ENCODE measurements around the gene LMOD3. TPM values are rescaled to one million over a fixed set of nuclear protein-coding genes. Genes with fewer than 3 reads are reported as not detected.

The LMOD3 gene
- total and polyA plus RNA-seq, 2 of the 8 experiments (the other 6 are each of a cell fraction or from before 2014, with no cell fraction given): not detected

- H2BK15ac ChIP-seq (ENCODE audit: low read length): no peak overlapping the region
- no peak overlapping the region for H2AFZ ChIP-seq (ENCODE audit: low read length)
- no peak overlapping the region for H3K23ac ChIP-seq (ENCODE audit: insufficient read length)
- POLR2A ChIA-PET (ENCODE audit: partially characterized antibody): no interaction called here
- H3K79me1 ChIP-seq (ENCODE audit: low read depth, low read length): no peaks in the 10 kb centered on the region
- no peak overlapping the region for H3K18ac ChIP-seq (ENCODE audit: extremely low read depth, low read length)
- CTCF ChIA-PET (ENCODE audit: partially characterized antibody): interaction anchor here (0.8 to 13.8 kb wide), 9 partner anchors 10 to 506 kb away, joined by 3 to 471 read pairs (median 7); no protein-coding TSS in a partner anchor
- H3K14ac ChIP-seq (ENCODE audit: insufficient read length): no peak overlapping the region
- H3K79me2 ChIP-seq (ENCODE audit: control insufficient read depth in 1 of 2, insufficient read depth in 2 of 2, low read length in 2 of 2): no peaks in the 10 kb centered on the region
- H3K36me3 ChIP-seq (ENCODE audit: control insufficient read depth in 2 of 4, insufficient read depth in 4 of 4, low read length in 3 of 4): no peaks in the 10 kb centered on the region
- H3K4me1 ChIP-seq (replicated peaks in 1 of 4; ENCODE audit: control insufficient read depth in 3 of 4, insufficient read depth in 4 of 4, low read length in 3 of 4): no peaks in the 10 kb centered on the region; a peak in 1 of 7 replicates
- H3K56ac ChIP-seq (replicated peaks; ENCODE audit: insufficient read length, low read depth, low read length): no peak overlapping the region
- no peak overlapping the region for H2BK12ac ChIP-seq (ENCODE audit: low read depth, low read length)
- TF ChIP-seq RXRA (IDR thresholded peaks at IDR 0.05; ENCODE audit: insufficient read depth, low read depth, low read length): no peak
- TF ChIP-seq TBP (IDR thresholded peaks at IDR 0.05; ENCODE audit: low read depth, low read length): no peak
- no peak for TF ChIP-seq TCF12 (IDR thresholded peaks at IDR 0.05; ENCODE audit: low read depth, low read length)
- no peak for TF ChIP-seq E2F6 (IDR thresholded peaks at IDR 0.05)
- no peak for TF ChIP-seq KDM4A (IDR thresholded peaks at IDR 0.05; ENCODE audit: low read depth, low read length, severe bottlenecking)
- no peak overlapping the region for H3K27ac ChIP-seq (ENCODE audit: low read depth, low read length)
- H3K4me2 ChIP-seq (ENCODE audit: insufficient read depth in 1 of 2, low read depth in 2 of 2, low read length in 2 of 2): no peak overlapping the region
- no peak overlapping the region for H4K5ac ChIP-seq (ENCODE audit: insufficient read length, low read depth, low read length)
- H4K8ac ChIP-seq (ENCODE audit: extremely low read depth, insufficient read depth, low read length): no peak overlapping the region
- no peak overlapping the region for H2AK5ac ChIP-seq (ENCODE audit: low read depth, low read length)
- no peaks in the 10 kb centered on the region for H3K23me2 ChIP-seq (ENCODE audit: low read depth, low read length)
- H2BK20ac ChIP-seq (ENCODE audit: low read length): no peak overlapping the region
- no peaks in the 10 kb centered on the region for H4K20me1 ChIP-seq (replicated peaks in 1 of 2; ENCODE audit: control insufficient read depth in 1 of 2, insufficient read depth in 2 of 2, low read length in 2 of 2)
- no peak overlapping the region for H2BK120ac ChIP-seq (replicated peaks; ENCODE audit: low read depth, low read length)
- H3K27me3 ChIP-seq (replicated peaks in 1 of 4; ENCODE audit: control insufficient read depth in 3 of 4, extremely low read depth in 1 of 4, insufficient read depth in 3 of 4, low read length in 3 of 4): no peaks in the 10 kb centered on the region
- H3K4ac ChIP-seq (replicated peaks; ENCODE audit: insufficient read length, low read depth, low read length): no peak overlapping the region
- no peaks in the 10 kb centered on the region for H3K9me3 ChIP-seq (ENCODE audit: insufficient read depth in 2 of 2, low read depth in 1 of 2, low read length in 1 of 2)
- no peak overlapping the region for H3K4me3 ChIP-seq (ENCODE audit: extremely low read depth in 1 of 4, insufficient read depth in 2 of 4, low read depth in 3 of 4, low read length in 4 of 4)
- FAIRE-seq: no peak
- H3K9ac ChIP-seq (replicated peaks in 1 of 4; ENCODE audit: extremely low read depth in 1 of 4, low read depth in 3 of 4, low read length in 3 of 4): no peak overlapping the region
- no peak for DNase-seq (ENCODE audit: low read depth in 1 of 2, low spot score in 2 of 2)
- H4K91ac ChIP-seq (replicated peaks; ENCODE audit: insufficient read length, low read length): no peak overlapping the region
- H2BK5ac ChIP-seq (ENCODE audit: low read depth, low read length): no peak overlapping the region
These were observed 41.9 kb upstream of the LMOD3 start for GRCh38 chr3:69164296-69164695.

Data from H1 (cell line).